Esophagus squamous epithelium (tissue), 5 donors: ENCODE results near the gene PLTP. TPM values are rescaled to one million over a fixed set of nuclear protein-coding genes. Genes with fewer than 3 reads are reported as not detected.

Experiments used
- DNase-seq: peaks from one replicate; lab custom pipeline; 2025; lab: John Stamatoyannopoulos, UW
- H3K27ac ChIP-seq, 4 donors: fragments of 200-600 bp; sonication (generic); one replicate each; pipeline ENCODE4 v1.5.1; 2016 to 2019; ENCODE audit warnings: mild to moderate bottlenecking in 1 of 4
- H3K27me3 ChIP-seq, 4 donors: fragments of 200-600 bp; sonication (generic); 1 replicate in 3 of 4; 2 replicates in 1 of 4; pipeline versions ENCODE4 v1.5.1 to v1.6.0; 2017 to 2021; ENCODE audit warnings: antibody characterized with exemption in 1 of 4
- H3K36me3 ChIP-seq, 3 donors: fragments of 200-600 bp; sonication (generic); one replicate each; pipeline ENCODE4 v1.5.1; 2016 to 2019
- H3K4me1 ChIP-seq, 3 donors: fragments of 200-600 bp; sonication (generic); one replicate each; pipeline ENCODE4 v1.5.1; 2017 to 2019
- H3K4me3 ChIP-seq, 4 donors: fragments of 200-600 bp; sonication (generic); 1 replicate in 3 of 4; 2 replicates in 1 of 4; pipeline ENCODE4 v1.5.1; 2016 to 2019; ENCODE audit warnings: mild to moderate bottlenecking in 2 of 4, moderate library complexity in 1 of 4
- H3K9me3 ChIP-seq, 3 donors: fragments of 200-600 bp; sonication (generic); one replicate each; pipeline ENCODE4 v1.5.1; 2016 to 2019
- CTCF ChIP-seq, 6 experiments: fragments of 450-650 bp in 4 of 6; fragments of 200-600 bp in 2 of 6; sonication (generic) in 2 of 6; IDR thresholded peaks; one replicate each; pipeline ENCODE4 v1.5.1; 2016 to 2019; ENCODE audit warnings: antibody characterized with exemption in 6 of 6, mild to moderate bottlenecking in 4 of 6, moderate library complexity in 4 of 6
- POLR2A ChIP-seq, 4 donors: fragments of 450-650 bp; IDR thresholded peaks; one replicate each; pipeline ENCODE4 v1.6.1; 2017; ENCODE audit warnings: antibody characterized with exemption in 4 of 4, mild to moderate bottlenecking in 4 of 4, moderate library complexity in 3 of 4
- WGBS, 2 donors: methylation state at CpG; one replicate each; pipeline ENCODE4 v1.1.5; 2018; 5-methylcytosine and 5-hydroxymethylcytosine counted together
- intact Hi-C: fragments of 100-400 bp; cut with DNase I; formaldehyde crosslinking; loops from one replicate; pipeline ENCODE4 v1.15.0; 2022
- total RNA-seq, 4 donors: library from RNA; depleted of rRNA; stranded (reverse); fragments of >200 nt; gene quantifications; one replicate each; pipeline ENCODE4 v1.1.0, GENCODE V29; 2016
- donor health status: DM: yes; HTN: yes; CAD: no.

The PLTP gene
- total RNA-seq, 4 donors from 2014 or later = 5.9 to 248 (median 92.6) TPM

- Histone ChIP-seq H3K4me1 (no peaks in the 10 kb centered on the region), H3K4me3 (no peak overlapping the region), H3K9me3 (no peaks in the 10 kb centered on the region), H3K36me3 (no peaks in the 10 kb centered on the region), H3K27ac (no peak overlapping the region), H3K27me3 (no peaks in the 10 kb centered on the region)
- intact Hi-C loops = no loop called here
- no peak for DNase-seq
- TF ChIP-seq CTCF (IDR thresholded peaks at IDR 0.05) (no peak), POLR2A (IDR thresholded peaks at IDR 0.05) (no peak)
These were observed 44.2 kb downstream of the PLTP start for GRCh38 chr20:45867819-45868176.

GRCh38 chr20:45867136-45867818 is 44.7 kb downstream of the PLTP start:
- intact Hi-C loops = no loop called here
- Histone ChIP-seq H3K27ac (no peak overlapping the region), H3K27me3 (no peaks in the 10 kb centered on the region), H3K36me3 (no peaks in the 10 kb centered on the region), H3K4me3 (no peak overlapping the region), H3K4me1 (no peaks in the 10 kb centered on the region), H3K9me3 (no peaks in the 10 kb centered on the region)
- DNase-seq = no peak
- WGBS, 2 donors = 69 to 96% methylated on average over 6 of the region's 6 CpGs
- TF ChIP-seq POLR2A (IDR thresholded peaks at IDR 0.05) = no peak
- TF ChIP-seq CTCF (IDR thresholded peaks at IDR 0.05) = no peak

GRCh38 chr20:45866454-45866853 is 45.5 kb downstream of the PLTP start:
- Histone ChIP-seq H3K4me3 (no peak overlapping the region), H3K27me3 (no peaks in the 10 kb centered on the region), H3K9me3 (no peaks in the 10 kb centered on the region), H3K36me3 (no peaks in the 10 kb centered on the region), H3K27ac (no peak overlapping the region), H3K4me1 (no peaks in the 10 kb centered on the region)
- intact Hi-C loops = no loop called here
- no peak for DNase-seq
- WGBS, 2 donors = 93 to 95% methylated on average over 5 of the region's 5 CpGs
- no peak for TF ChIP-seq POLR2A (IDR thresholded peaks at IDR 0.05)
- TF ChIP-seq CTCF (IDR thresholded peaks at IDR 0.05) = no peak

- H3K27me3 ChIP-seq = no peaks in the 10 kb centered on the region
- H3K36me3 ChIP-seq = no peaks in the 10 kb centered on the region
- intact Hi-C loops = no loop called here
- no peak overlapping the region for H3K27ac ChIP-seq
- H3K9me3 ChIP-seq = no peaks in the 10 kb centered on the region
- H3K4me1 ChIP-seq = peaks cover 0 to 2% (median 0%) of the 10 kb centered on the region in 3 donors
- no peak overlapping the region for H3K4me3 ChIP-seq
- no peak for DNase-seq
- 83 to 85% methylated on average over 7 of the region's 7 CpGs for WGBS, 2 donors
- TF ChIP-seq POLR2A (IDR thresholded peaks at IDR 0.05) (no peak), CTCF (IDR thresholded peaks at IDR 0.05) (no peak)
These were observed 48.1 kb downstream of the PLTP start for GRCh38 chr20:45863543-45864470.
